Renal cortical epithelial cell (primary cell): ENCODE data around the gene CUZD1. TPM values are rescaled to one million over a fixed set of nuclear protein-coding genes. Genes with fewer than 3 reads are reported as not detected.

Experiments used
- DNase-seq: peaks from one replicate; pipeline ENCODE4 v3.0.0-alpha.2; 2011; ENCODE audit warnings: low read depth
- total RNA-seq: library from RNA; depleted of rRNA; stranded (reverse); fragments of >200 nt; gene quantifications from 2 replicates; pipeline ENCODE4 v1.2.3, GENCODE V29; 2014

Gene CUZD1
- total RNA-seq, 1 donor from 2014 or later = 1.2 TPM

- DNase-seq = no peak
Measured at GRCh38 chr10:122821808-122822207, 23.8 kb downstream of the CUZD1 start.

GRCh38 chr10:122815458-122815857, 30.2 kb downstream of the CUZD1 start:
- DNase-seq = no peak

GRCh38 chr10:122814493-122814892, 31.2 kb downstream of the CUZD1 start:
- no peak for DNase-seq

- DNase-seq = no peak
Measured at GRCh38 chr10:122812751-122813150, 32.9 kb downstream of the CUZD1 start.

- DNase-seq = no peak
Measured at GRCh38 chr10:122802282-122802681, 43.4 kb downstream of the CUZD1 start.

- DNase-seq = no peak
Measured at GRCh38 chr10:122798704-122799231, 46.9 kb downstream of the CUZD1 start.

GRCh38 chr10:122796796-122797195, 48.9 kb downstream of the CUZD1 start:
- no peak for DNase-seq

- DNase-seq = no peak
Measured at GRCh38 chr10:122795924-122796323, 49.7 kb downstream of the CUZD1 start.

GRCh38 chr10:122786269-122786668, 59.4 kb downstream of the CUZD1 start:
- DNase-seq = peak; percentile 22

- DNase-seq = no peak
Measured at GRCh38 chr10:122782911-122783310, 62.7 kb downstream of the CUZD1 start.

Other genes starting within 250 kb of the CUZD1 start
- not detected in 2 replicates for gene C10orf120, start 146.0 kb downstream of the CUZD1 start, total RNA-seq
- gene FAM24B, start 33.7 kb upstream of the CUZD1 start, total RNA-seq = 5.3 and 6.3 TPM in 2 replicates
- gene FAM24A, start 64.8 kb upstream of the CUZD1 start, total RNA-seq = not detected in 2 replicates
- 8.9 and 11.0 TPM in 2 replicates for gene C10orf88, start 108.4 kb upstream of the CUZD1 start, total RNA-seq
- gene PSTK, start 134.5 kb upstream of the CUZD1 start, total RNA-seq = 6.4 and 10.4 TPM in 2 replicates
- 3.3 and 5.3 TPM in 2 replicates for gene IKZF5, start 162.9 kb upstream of the CUZD1 start, total RNA-seq
- 4.2 and 11.0 TPM in 2 replicates for gene ACADSB, start 163.1 kb upstream of the CUZD1 start, total RNA-seq